ENCODE measurements around the gene SOD2. TPM values are rescaled to one million over a fixed set of nuclear protein-coding genes. Genes with fewer than 3 reads are reported as not detected.

Gene SOD2
- total and polyA plus RNA-seq, 9 of the 15 experiments (the other 6 are each of a cell fraction or from before 2014, with no cell fraction given) = 39.8 to 140 (median 95.8) TPM

DNA sequence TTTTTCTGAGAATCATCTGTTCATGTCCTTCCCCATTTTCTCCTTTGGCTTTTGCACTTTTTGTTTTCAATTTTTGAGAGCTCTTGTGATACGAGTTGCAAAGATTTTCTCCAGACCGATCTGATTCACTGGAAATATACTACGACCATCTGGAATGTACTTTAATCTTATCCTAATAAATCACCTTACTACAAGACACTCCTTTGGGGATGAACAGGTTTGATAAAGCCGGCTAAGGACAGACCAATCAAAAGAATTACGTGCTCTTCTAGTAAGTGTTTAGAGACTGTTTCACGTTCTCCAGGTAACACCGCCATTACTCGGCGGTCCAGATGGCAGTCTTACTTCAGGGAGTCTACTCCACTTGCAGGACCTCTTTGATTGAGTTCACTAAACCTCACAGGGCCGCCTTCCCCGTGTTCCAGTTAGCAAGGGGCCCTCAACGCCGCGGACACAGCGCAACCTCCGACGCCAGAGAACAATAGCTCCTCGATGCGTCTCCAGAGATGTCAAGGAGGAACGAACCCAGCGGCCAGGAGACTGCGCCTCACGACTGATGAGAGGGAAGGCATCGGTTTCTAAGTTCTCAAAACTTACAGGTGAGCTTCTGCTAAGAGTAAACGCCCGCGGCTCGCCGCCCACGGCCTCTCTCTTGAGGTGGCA is 33.3 kb upstream of the SOD2 start:
- peaks cover 90% of the 10 kb centered on the region for H3K79me2 ChIP-seq (ENCODE audit: control insufficient read depth, insufficient read depth, low read length)
- H2AFZ ChIP-seq (ENCODE audit: low read depth, low read length) = peak overlapping the region; percentile 98
- POLR2A ChIA-PET = interaction anchor here (0.7 to 3.6 kb wide), 23 partner anchors 9 to 908 kb away, joined by 3 to 19 read pairs (median 4); partner anchors contain the start of genes ACAT2, EZR, MRPL18 and SOD2
- WGBS (ENCODE audit: insufficient coverage, low coverage, missing lambda C conversion rate) = 1% methylated on average over 30 of the region's 30 CpGs
- FAIRE-seq = peak; percentile 6
- peak overlapping the region; percentile 88 for H3K4me3 ChIP-seq
- TSS peak; percentile 80 for BruUV-seq (replicated peaks)
- peak in 1 of 4 experiments; percentile 27 for DNase-seq (ENCODE audit: extremely low read depth in 1 of 4, low spot score in 3 of 4)
- no peaks in the 10 kb centered on the region for H3K9me1 ChIP-seq (ENCODE audit: control insufficient read depth, insufficient read depth, low read length)
- H3K4me1 ChIP-seq (replicated peaks in 1 of 2; ENCODE audit: control insufficient read depth in 2 of 2, insufficient read depth in 2 of 2, low read length in 2 of 2) = peaks cover 6 to 10% of the 10 kb centered on the region in 2 experiments; a peak in 4 of 5 replicates
- in situ Hi-C loops (cut with MboI) = no loop called here
- peaks cover 5% of the 10 kb centered on the region; the same call in 1 of the 2 replicates for H3K9me3 ChIP-seq (replicated peaks; ENCODE audit: control insufficient read depth, insufficient read depth, low read depth, low read length)
- peaks cover 19% of the 10 kb centered on the region; the same call in 1 of the 2 replicates for H4K20me1 ChIP-seq (replicated peaks; ENCODE audit: control insufficient read depth, insufficient read depth, low read length)
- peak overlapping the region; percentile 98 for H3K27ac ChIP-seq (ENCODE audit: extremely low read depth, low read depth, low read length)
- H3K4me2 ChIP-seq (ENCODE audit: insufficient read depth, low read length) = peak overlapping the region; percentile 90
- CTCF ChIA-PET (ENCODE audit: low intra/inter-chr PET ratio) = no interaction called here
- peaks cover 29% of the 10 kb centered on the region for H3K36me3 ChIP-seq (ENCODE audit: control insufficient read depth, insufficient read depth, low read length)
- intact Hi-C loops (cut with micrococcal nuclease) = loop anchor here (10.0 kb wide), 1 partner anchor 248 kb away; no protein-coding TSS in a partner anchor
- peak; percentile 43 for ATAC-seq
- peak overlapping the region; percentile 97 to 99 for H3K9ac ChIP-seq (ENCODE audit: insufficient read depth in 1 of 2, low read depth in 2 of 2, low read length in 2 of 2)
- no peaks in the 10 kb centered on the region for H3K27me3 ChIP-seq (ENCODE audit: control insufficient read depth in 2 of 2, insufficient read depth in 2 of 2, low read length in 2 of 2)
- TF ChIP-seq ZBTB1 (CRISPR knock-in tag; IDR thresholded peaks at IDR 0.05; ENCODE audit: borderline replicate concordance, low read depth) (no peak), CC2D1A (IDR thresholded peaks at IDR 0.05) (no peak), PHF8 (IDR thresholded peaks at IDR 0.05; ENCODE audit: borderline replicate concordance, low read length) (peak; percentile 48; the same call in 1 of the 2 replicates), PURB (CRISPR knock-in tag; IDR thresholded peaks at IDR 0.05; ENCODE audit: low read depth) (no peak), ZNF280B (CRISPR knock-in tag; IDR thresholded peaks at IDR 0.05) (no peak), FIP1L1 (IDR thresholded peaks at IDR 0.05; ENCODE audit: low read depth, low read length, poor library complexity, severe bottlenecking) (no peak), HMG20B (CRISPR knock-in tag; IDR thresholded peaks at IDR 0.05) (no peak), ZNF584 (CRISPR knock-in tag; IDR thresholded peaks at IDR 0.05; ENCODE audit: low read depth) (peak; percentile 43; the same call in 1 of the 2 replicates), GABPB2 (CRISPR knock-in tag; conservative IDR thresholded peaks at IDR 0.05) (no peak), ZNF133 (CRISPR knock-in tag; IDR thresholded peaks at IDR 0.05) (no peak)
- TF ChIP-seq, protein P1, sequence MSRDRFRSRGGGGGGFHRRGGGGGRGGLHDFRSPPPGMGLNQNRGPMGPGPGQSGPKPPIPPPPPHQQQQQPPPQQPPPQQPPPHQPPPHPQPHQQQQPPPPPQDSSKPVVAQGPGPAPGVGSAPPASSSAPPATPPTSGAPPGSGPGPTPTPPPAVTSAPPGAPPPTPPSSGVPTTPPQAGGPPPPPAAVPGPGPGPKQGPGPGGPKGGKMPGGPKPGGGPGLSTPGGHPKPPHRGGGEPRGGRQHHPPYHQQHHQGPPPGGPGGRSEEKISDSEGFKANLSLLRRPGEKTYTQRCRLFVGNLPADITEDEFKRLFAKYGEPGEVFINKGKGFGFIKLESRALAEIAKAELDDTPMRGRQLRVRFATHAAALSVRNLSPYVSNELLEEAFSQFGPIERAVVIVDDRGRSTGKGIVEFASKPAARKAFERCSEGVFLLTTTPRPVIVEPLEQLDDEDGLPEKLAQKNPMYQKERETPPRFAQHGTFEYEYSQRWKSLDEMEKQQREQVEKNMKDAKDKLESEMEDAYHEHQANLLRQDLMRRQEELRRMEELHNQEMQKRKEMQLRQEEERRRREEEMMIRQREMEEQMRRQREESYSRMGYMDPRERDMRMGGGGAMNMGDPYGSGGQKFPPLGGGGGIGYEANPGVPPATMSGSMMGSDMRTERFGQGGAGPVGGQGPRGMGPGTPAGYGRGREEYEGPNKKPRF (IDR thresholded peaks at IDR 0.05; ENCODE audit: low read depth, low read length) = no peak
- TF ChIP-seq, protein P2, sequence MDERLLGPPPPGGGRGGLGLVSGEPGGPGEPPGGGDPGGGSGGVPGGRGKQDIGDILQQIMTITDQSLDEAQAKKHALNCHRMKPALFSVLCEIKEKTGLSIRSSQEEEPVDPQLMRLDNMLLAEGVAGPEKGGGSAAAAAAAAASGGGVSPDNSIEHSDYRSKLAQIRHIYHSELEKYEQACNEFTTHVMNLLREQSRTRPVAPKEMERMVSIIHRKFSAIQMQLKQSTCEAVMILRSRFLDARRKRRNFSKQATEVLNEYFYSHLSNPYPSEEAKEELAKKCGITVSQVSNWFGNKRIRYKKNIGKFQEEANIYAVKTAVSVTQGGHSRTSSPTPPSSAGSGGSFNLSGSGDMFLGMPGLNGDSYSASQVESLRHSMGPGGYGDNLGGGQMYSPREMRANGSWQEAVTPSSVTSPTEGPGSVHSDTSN (CRISPR knock-in tag; IDR thresholded peaks at IDR 0.05; ENCODE audit: low read depth) = no peak
- TF ChIP-seq, protein P2 (tag; conservative IDR thresholded peaks at IDR 0.05; ENCODE audit: low read depth) = no peak; the same call in none of the 2 replicates
